ENCODE measurements around the gene IQGAP2.

- no peak for TF ChIP-seq PATZ1 (CRISPR knock-in tag; IDR thresholded peaks at IDR 0.05; ENCODE audit: borderline replicate concordance)
- no peak for TF ChIP-seq ESRRG (CRISPR knock-in tag; IDR thresholded peaks at IDR 0.05)
- TF ChIP-seq, protein P1, sequence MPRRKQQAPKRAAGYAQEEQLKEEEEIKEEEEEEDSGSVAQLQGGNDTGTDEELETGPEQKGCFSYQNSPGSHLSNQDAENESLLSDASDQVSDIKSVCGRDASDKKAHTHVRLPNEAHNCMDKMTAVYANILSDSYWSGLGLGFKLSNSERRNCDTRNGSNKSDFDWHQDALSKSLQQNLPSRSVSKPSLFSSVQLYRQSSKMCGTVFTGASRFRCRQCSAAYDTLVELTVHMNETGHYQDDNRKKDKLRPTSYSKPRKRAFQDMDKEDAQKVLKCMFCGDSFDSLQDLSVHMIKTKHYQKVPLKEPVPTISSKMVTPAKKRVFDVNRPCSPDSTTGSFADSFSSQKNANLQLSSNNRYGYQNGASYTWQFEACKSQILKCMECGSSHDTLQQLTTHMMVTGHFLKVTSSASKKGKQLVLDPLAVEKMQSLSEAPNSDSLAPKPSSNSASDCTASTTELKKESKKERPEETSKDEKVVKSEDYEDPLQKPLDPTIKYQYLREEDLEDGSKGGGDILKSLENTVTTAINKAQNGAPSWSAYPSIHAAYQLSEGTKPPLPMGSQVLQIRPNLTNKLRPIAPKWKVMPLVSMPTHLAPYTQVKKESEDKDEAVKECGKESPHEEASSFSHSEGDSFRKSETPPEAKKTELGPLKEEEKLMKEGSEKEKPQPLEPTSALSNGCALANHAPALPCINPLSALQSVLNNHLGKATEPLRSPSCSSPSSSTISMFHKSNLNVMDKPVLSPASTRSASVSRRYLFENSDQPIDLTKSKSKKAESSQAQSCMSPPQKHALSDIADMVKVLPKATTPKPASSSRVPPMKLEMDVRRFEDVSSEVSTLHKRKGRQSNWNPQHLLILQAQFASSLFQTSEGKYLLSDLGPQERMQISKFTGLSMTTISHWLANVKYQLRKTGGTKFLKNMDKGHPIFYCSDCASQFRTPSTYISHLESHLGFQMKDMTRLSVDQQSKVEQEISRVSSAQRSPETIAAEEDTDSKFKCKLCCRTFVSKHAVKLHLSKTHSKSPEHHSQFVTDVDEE (CRISPR knock-in tag; IDR thresholded peaks at IDR 0.05): no peak
- TF ChIP-seq RARB (CRISPR knock-in tag; IDR thresholded peaks at IDR 0.05): no peak
- TF ChIP-seq TCF4 (CRISPR knock-in tag; IDR thresholded peaks at IDR 0.05; ENCODE audit: borderline replicate concordance): no peak
- TF ChIP-seq CSDC2 (CRISPR knock-in tag; IDR thresholded peaks at IDR 0.05): no peak
- TF ChIP-seq CSRNP3 (CRISPR knock-in tag; IDR thresholded peaks at IDR 0.05): no peak
- TF ChIP-seq, protein P2, sequence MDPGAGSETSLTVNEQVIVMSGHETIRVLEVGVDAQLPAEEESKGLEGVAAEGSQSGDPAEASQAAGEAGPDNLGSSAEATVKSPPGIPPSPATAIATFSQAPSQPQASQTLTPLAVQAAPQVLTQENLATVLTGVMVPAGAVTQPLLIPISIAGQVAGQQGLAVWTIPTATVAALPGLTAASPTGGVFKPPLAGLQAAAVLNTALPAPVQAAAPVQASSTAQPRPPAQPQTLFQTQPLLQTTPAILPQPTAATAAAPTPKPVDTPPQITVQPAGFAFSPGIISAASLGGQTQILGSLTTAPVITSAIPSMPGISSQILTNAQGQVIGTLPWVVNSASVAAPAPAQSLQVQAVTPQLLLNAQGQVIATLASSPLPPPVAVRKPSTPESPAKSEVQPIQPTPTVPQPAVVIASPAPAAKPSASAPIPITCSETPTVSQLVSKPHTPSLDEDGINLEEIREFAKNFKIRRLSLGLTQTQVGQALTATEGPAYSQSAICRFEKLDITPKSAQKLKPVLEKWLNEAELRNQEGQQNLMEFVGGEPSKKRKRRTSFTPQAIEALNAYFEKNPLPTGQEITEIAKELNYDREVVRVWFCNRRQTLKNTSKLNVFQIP (CRISPR knock-in tag; IDR thresholded peaks at IDR 0.05; ENCODE audit: borderline replicate concordance, low read depth): no peak
- no peak for TF ChIP-seq ZNF565 (CRISPR knock-in tag; conservative IDR thresholded peaks at IDR 0.05; ENCODE audit: low read depth)
- no peak for TF ChIP-seq ARNTL (CRISPR knock-in tag; IDR thresholded peaks at IDR 0.05; ENCODE audit: borderline replicate concordance, low read depth)
- TF ChIP-seq CREB5 (CRISPR knock-in tag; IDR thresholded peaks at IDR 0.05; ENCODE audit: low read depth): no peak
Observed at GRCh38 chr5:76732405-76733048, 329.4 kb downstream of the IQGAP2 start.

Data from SK-N-SH treated with all-trans-retinoic acid at 6 μM for 48 hours (cell line).